Stomach (tissue), 9 donors: Measurements from ENCODE around the gene BHLHA15. TPM values are rescaled to one million over a fixed set of nuclear protein-coding genes. Genes with fewer than 3 reads are reported as not detected.

Source experiments
- DNase-seq, 2 donors: peaks; one replicate each; pipeline versions ENCODE4 v3.0.0 to v3.0.0-alpha.2; 2013 to 2019
- H3K27ac ChIP-seq, 5 donors: fragments of 200-600 bp in 4 of 5; sonication (generic) in 4 of 5; one replicate each; pipeline ENCODE4 v1.5.1; 2013 to 2019; ENCODE audit warnings: mild to moderate bottlenecking in 1 of 5, moderate library complexity in 1 of 5
- H3K27me3 ChIP-seq, 3 donors: fragments of 200-600 bp; sonication (generic); one replicate each; pipeline ENCODE4 v1.5.1; 2017 to 2019; ENCODE audit warnings: mixed run types in 1 of 3
- H3K36me3 ChIP-seq, 4 donors: fragments of 200-600 bp; sonication (generic); 1 replicate in 3 of 4; 2 replicates in 1 of 4; pipeline ENCODE4 v1.5.1; 2016 to 2019
- H3K4me1 ChIP-seq, 4 donors: fragments of 200-600 bp; sonication (generic); one replicate each; pipeline ENCODE4 v1.5.1; 2016 to 2019
- H3K4me3 ChIP-seq, 4 donors: fragments of 200-600 bp; sonication (generic) in 3 of 4; one replicate each; pipeline ENCODE4 v1.5.1; 2016 to 2019; ENCODE audit warnings: mild to moderate bottlenecking in 1 of 4
- H3K9me3 ChIP-seq, 4 donors: fragments of 200-600 bp; sonication (generic); one replicate each; pipeline ENCODE4 v1.5.1; 2016 to 2019
- EP300 ChIP-seq: sonication (generic); formaldehyde crosslinking; IDR thresholded peaks from one replicate; pipeline ENCODE4 v1.6.1; 2017; ENCODE audit warnings: antibody characterized with exemption
- POLR2A ChIP-seq, 4 donors: fragments of 450-650 bp; IDR thresholded peaks; one replicate each; pipeline ENCODE4 v1.6.1; 2016; ENCODE audit warnings: antibody characterized with exemption in 4 of 4, control low read depth in 2 of 4, mild to moderate bottlenecking in 1 of 4, moderate library complexity in 1 of 4
- POLR2AphosphoS5 ChIP-seq, 3 donors: sonication (generic); formaldehyde crosslinking; IDR thresholded peaks; one replicate each; pipeline ENCODE4 v1.6.1; 2016; ENCODE audit warnings: antibody characterized with exemption in 3 of 3
- WGBS, 5 donors: extraction: QIAGEN DNeasy Blood & Tissue Kit in 3 of 5; methylation state at CpG; one replicate each; pipeline versions ENCODE4 v1.1.5 to v1.1.7; 2013 to 2018; 5-methylcytosine and 5-hydroxymethylcytosine counted together
- intact Hi-C: fragments of 100-400 bp; cut with DNase I; formaldehyde crosslinking; loops from one replicate; pipeline ENCODE4 v1.15.1; 2023; ENCODE audit warnings: low total_unique reads
- polyA plus RNA-seq, 3 donors: library from polyadenylated mRNA; stranded (reverse); fragments of 200-250 nt; gene quantifications; one replicate each; pipeline ENCODE4 v1.2.3, GENCODE V29; 2013
- total RNA-seq, 5 donors: library from RNA; depleted of rRNA; stranded (reverse); fragments of >200 nt; gene quantifications; one replicate each; pipeline versions ENCODE4 v1.1.0 to v1.2.3, GENCODE V29; 2014 to 2016
- TF ChIP-seq, protein P1 (sequence below), 7 experiments: fragments of 450-650 bp in 4 of 7; fragments of 200-600 bp in 3 of 7; sonication (generic) in 3 of 7; IDR thresholded peaks; one replicate each; pipeline ENCODE4 v1.5.1; 2016 to 2019; ENCODE audit warnings: antibody characterized with exemption in 7 of 7, control low read depth in 2 of 7, mild to moderate bottlenecking in 1 of 7
- donor health status: healthy with polysubstance abuse.
- donor health status: Bipolar disorder and iron deficiency.
- donor health status: healthy.

BHLHA15 gene
- total and polyA plus RNA-seq, 8 donors = 1.3 to 108 (median 11.3) TPM; not detected in 2

DNA sequence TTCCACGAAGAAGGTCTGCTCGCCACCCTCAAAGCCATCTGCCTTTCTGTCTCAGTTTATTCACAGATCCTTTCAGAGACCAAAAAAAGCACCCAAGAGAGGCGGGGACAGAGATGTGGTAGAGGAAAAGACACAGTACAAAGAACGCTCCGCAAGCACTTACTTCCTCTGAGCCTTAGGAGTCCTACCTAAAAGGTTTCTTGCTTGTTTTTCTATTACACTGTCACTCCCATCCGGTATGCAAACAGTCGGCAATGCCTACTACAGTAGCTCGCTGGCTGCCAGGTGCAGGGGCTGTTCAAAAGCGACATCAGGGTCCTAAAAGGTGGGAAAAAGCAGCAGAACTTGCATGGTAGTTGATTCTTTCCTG lies 40.0 kb downstream of the BHLHA15 start:
- peaks cover 0 to 26% (median 5%) of the 10 kb centered on the region in 4 donors for H3K36me3 ChIP-seq
- no peaks in the 10 kb centered on the region for H3K27me3 ChIP-seq
- intact Hi-C loops = no loop called here
- H3K4me1 ChIP-seq = peaks cover 33 to 72% (median 42%) of the 10 kb centered on the region in 4 donors
- H3K4me3 ChIP-seq = peak overlapping the region; percentile 76 to 86 (median 78)
- TF ChIP-seq EP300 = no peak
- TF ChIP-seq POLR2A (IDR thresholded peaks at IDR 0.05) = no peak
- TF ChIP-seq, protein P1, sequence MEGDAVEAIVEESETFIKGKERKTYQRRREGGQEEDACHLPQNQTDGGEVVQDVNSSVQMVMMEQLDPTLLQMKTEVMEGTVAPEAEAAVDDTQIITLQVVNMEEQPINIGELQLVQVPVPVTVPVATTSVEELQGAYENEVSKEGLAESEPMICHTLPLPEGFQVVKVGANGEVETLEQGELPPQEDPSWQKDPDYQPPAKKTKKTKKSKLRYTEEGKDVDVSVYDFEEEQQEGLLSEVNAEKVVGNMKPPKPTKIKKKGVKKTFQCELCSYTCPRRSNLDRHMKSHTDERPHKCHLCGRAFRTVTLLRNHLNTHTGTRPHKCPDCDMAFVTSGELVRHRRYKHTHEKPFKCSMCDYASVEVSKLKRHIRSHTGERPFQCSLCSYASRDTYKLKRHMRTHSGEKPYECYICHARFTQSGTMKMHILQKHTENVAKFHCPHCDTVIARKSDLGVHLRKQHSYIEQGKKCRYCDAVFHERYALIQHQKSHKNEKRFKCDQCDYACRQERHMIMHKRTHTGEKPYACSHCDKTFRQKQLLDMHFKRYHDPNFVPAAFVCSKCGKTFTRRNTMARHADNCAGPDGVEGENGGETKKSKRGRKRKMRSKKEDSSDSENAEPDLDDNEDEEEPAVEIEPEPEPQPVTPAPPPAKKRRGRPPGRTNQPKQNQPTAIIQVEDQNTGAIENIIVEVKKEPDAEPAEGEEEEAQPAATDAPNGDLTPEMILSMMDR (IDR thresholded peaks at IDR 0.05) = no peak
- peak in 2 of 3 donors; percentile 47 to 51 for TF ChIP-seq POLR2AphosphoS5 (IDR thresholded peaks at IDR 0.05)
- no peaks in the 10 kb centered on the region for H3K9me3 ChIP-seq
- WGBS, 5 donors = 6 to 23% (median 12%) methylated on average over 9 of the region's 9 CpGs
- no peak for DNase-seq
- peak overlapping the region; percentile 88 to 94 (median 91) for H3K27ac ChIP-seq

DNA sequence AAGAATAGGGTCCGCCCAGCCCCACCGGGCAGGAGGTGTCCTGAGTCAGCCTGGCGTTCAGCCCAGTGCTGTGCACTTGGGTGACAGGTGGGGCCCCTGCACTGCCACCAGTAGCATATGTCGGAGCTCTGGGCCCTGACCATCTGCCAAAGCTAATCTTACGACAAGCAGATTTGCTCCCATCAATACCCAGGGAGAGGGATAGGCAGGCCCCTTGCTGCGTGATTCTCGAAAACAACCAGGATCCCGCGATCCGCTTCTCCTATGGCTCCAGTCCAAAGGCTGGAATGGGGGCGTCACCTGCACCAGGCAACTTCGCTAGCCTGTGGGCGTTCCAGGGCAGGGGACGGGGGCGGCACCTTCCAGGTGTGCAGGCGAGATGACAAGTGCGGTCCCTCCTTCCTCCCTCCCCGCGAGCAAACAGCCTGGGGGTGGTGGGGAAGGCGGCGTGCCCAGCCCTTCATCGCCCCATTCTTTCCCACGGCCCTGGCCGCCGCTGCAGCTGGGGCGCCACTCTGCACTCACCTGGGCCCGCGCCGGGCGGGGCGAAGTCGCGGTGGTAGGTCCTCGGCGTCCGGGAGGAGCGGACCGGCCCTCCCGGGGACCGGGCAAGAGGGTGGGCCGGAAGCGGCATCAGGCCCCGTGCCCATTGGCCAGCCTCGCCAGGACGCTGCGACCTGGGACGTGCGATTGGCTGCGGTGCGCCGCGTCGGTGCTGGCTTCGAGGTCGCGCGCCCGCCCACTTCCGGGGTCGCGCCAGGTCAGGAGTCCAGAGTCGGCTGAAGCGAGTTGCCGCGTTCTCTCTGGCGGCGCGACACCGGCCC lies 40.6 kb downstream of the BHLHA15 start, which contains the start of gene TECPR1:
TECPR1 (minus strand) TSS at position 632 of the 824 bp plus-strand sequence. CDS start 6,086 bp downstream, outside the sequence.
- DNase-seq = peak; percentile 98
- H3K27ac ChIP-seq = peak within 1 kb of the TSS; percentile 88 to 94 (median 91)
- H3K9me3 ChIP-seq = no peaks in the 10 kb centered on the region
- peaks cover 33 to 69% (median 42%) of the 10 kb centered on the region in 4 donors for H3K4me1 ChIP-seq
- TF ChIP-seq, protein P1 (IDR thresholded peaks at IDR 0.05) = no peak
- TF ChIP-seq POLR2AphosphoS5 (IDR thresholded peaks at IDR 0.05) (peak; percentile 46 to 89 (median 78)), POLR2A (IDR thresholded peaks at IDR 0.05) (peak in 1 of 4 donors; percentile 13), EP300 (no peak)
- peaks cover 0 to 31% (median 11%) of the 10 kb centered on the region in 4 donors for H3K36me3 ChIP-seq
- intact Hi-C loops = no loop called here
- H3K4me3 ChIP-seq = peak within 1 kb of the TSS; percentile 76 to 86 (median 78)
- H3K27me3 ChIP-seq = no peaks in the 10 kb centered on the region
- 0 to 2% (median 1%) methylated on average over 28 to 69 of the region's 69 CpGs for WGBS, 5 donors

DNA sequence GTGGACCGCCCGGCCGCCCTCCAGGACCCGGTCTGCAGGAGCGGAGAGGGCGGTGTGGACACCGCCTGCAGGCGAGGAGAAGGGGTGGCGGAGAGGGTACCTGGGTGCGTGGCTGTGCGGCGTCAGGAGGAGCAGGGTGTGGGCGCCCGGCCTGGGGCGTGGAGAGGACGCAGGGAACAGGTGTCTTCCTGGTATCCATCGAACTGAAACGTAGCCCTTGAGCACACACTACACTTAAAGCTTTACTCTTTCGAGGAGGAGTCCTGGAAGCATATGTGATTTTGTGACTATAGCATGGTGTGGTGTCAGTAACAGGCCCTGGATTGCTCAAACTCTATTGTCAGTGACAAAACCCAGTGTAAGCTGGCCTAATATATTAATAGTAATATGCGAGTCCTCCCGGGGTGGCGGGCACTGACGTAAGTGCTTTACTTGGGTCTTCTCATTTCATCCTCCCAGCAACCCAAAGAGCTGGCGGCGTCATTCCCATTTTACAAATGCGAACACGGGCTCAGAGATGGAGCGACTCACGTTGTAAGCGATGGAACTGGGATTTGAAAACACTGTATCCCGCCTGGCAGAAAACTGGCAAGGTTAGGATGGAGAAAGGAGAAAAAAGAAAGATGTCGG lies 41.3 kb downstream of the BHLHA15 start:
- Histone ChIP-seq H3K27me3 (no peaks in the 10 kb centered on the region), H3K4me3 (peak overlapping the region; percentile 76 to 86 (median 78)), H3K27ac (peak overlapping the region; percentile 88 to 94 (median 91)), H3K36me3 (peaks cover 0 to 31% (median 17%) of the 10 kb centered on the region in 4 donors), H3K9me3 (no peaks in the 10 kb centered on the region), H3K4me1 (peaks cover 33 to 69% (median 42%) of the 10 kb centered on the region in 4 donors)
- intact Hi-C loops = no loop called here
- no peak for TF ChIP-seq EP300
- TF ChIP-seq, protein P1 (IDR thresholded peaks at IDR 0.05) = no peak
- TF ChIP-seq POLR2AphosphoS5 (IDR thresholded peaks at IDR 0.05) = no peak
- no peak for TF ChIP-seq POLR2A (IDR thresholded peaks at IDR 0.05)
- WGBS, 5 donors = 16 to 27% (median 18%) methylated on average over 20 to 32 of the region's 32 CpGs
- DNase-seq = no peak

DNA sequence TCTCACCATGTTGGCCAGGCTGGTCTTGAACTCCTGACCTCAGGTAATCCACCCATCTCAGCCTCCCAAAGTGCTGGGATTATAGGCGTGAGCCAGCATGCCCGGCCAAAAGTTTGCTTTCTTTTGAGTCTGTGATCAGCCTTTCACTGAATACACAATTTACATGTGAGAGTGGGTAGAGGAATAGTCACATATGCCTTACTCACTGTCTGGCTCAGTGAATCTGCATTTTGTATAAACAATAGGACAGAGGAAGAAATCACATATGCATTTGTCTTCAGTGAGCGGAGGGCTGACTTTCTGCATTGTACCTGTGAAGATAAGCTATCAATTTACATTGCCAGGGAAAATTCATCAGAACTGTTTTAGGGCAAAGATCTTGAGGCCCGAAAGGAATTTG lies 43.3 kb downstream of the BHLHA15 start:
- Histone ChIP-seq H3K4me1 (peaks cover 28 to 60% (median 36%) of the 10 kb centered on the region in 4 donors), H3K27me3 (no peaks in the 10 kb centered on the region), H3K36me3 (peaks cover 0 to 32% (median 27%) of the 10 kb centered on the region in 4 donors), H3K27ac (no peak overlapping the region), H3K9me3 (no peaks in the 10 kb centered on the region), H3K4me3 (no peak overlapping the region)
- intact Hi-C loops = no loop called here
- DNase-seq = no peak
- 48 to 86% (median 75%) methylated on average over 4 of the region's 4 CpGs for WGBS, 5 donors
- TF ChIP-seq, protein P1 (IDR thresholded peaks at IDR 0.05) = no peak
- TF ChIP-seq POLR2AphosphoS5 (IDR thresholded peaks at IDR 0.05) (no peak), EP300 (no peak), POLR2A (IDR thresholded peaks at IDR 0.05) (no peak)
